ENCODE data around the gene NEMP1.
"Not testable (repeated sequence)": the region's sequence is repeated elsewhere in the genome, so short reads cannot be mapped to it uniquely, and the experiment has no call there.

NEMP1 gene, protein sequence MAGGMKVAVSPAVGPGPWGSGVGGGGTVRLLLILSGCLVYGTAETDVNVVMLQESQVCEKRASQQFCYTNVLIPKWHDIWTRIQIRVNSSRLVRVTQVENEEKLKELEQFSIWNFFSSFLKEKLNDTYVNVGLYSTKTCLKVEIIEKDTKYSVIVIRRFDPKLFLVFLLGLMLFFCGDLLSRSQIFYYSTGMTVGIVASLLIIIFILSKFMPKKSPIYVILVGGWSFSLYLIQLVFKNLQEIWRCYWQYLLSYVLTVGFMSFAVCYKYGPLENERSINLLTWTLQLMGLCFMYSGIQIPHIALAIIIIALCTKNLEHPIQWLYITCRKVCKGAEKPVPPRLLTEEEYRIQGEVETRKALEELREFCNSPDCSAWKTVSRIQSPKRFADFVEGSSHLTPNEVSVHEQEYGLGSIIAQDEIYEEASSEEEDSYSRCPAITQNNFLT

DNA sequence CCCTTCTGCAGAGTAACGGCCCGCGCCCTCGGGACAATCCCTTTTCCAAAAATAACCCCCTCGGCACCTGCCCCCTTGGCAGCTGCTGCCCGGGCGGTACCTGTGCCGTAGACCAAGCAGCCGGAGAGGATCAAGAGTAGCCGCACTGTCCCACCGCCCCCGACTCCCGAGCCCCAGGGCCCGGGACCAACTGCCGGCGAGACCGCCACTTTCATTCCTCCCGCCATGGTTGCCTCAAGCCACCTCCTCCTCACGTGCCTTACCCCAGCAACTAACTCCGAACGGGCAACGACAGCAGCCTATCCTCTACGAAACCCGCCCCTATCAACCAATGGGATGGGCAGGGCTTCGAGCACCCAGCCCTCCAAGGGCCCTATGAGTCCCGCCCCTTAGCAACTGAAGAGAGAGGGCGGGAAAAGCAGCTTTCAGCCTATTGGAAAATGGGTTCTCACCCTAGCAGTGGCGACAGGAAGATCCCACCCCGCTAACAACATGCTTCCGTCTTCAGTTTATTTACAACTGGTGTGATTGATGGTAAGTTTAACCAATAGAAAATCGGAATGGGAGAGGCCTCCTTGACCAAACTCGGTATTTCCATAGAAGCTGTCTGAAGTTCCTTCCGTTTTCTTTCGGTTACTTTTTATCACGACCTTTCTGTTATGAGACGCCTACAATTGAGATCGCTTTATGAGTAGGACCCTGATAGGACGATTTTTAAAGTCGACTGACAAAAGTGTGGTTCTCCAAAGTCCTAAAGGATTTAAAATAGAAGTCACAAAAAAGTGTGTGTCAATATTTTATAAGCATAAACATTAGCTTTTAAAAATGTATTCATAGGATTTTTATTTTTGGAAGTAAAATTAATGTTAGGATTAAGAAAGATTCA, at the start of gene NEMP1:
TSS of gene NEMP1 (minus strand) at position 273 of the 886 bp plus-strand sequence. CDS start at position 227, 46 bp downstream.
- peak; percentile 98 for DNase-seq

DNA sequence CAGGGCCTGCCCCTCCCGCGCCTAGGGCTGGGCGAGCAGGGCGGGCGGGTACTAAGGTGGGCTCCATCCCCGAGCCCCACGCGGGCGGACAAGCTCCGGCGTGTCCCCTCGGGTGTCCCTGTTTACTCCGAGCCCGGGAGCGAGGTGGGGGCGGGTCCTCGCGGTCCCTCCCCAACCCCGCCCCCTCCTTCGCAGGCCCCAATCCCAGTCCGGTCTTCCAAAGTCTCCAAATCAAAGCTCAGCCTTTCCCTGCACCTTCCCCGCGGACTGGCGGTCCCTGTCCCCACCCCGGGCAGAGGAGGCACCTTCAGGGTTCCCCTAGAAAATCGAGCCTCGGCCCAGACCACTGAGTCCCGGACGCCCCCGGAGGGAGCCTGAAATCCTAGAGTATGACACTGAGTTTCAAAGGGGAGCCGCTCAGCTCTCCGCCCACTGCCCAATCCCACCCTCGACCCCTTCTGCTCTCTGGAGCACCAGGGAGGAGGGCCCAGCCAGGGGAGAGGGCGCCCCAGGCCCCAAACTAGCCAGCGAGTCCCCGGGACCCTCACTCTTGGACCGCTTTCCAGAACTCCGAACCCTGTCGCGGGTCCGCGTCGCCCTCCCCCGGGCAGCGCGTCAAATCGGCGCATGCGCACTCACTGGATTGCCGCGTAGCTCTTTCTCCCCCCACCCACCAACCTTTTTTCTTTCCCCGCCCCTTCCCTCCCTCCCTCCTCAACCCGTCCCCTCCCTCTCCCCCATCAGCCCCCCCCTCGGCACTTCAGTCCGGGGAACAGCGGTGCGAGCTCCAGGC, 49.3 kb upstream of the NEMP1 start, which contains the start of gene LRP1:
TSS of gene LRP1 (plus strand) at position 758 of the 793 bp plus-strand sequence. CDS start 482 bp downstream, outside the sequence.
- DNase-seq: peak; percentile 66

DNA sequence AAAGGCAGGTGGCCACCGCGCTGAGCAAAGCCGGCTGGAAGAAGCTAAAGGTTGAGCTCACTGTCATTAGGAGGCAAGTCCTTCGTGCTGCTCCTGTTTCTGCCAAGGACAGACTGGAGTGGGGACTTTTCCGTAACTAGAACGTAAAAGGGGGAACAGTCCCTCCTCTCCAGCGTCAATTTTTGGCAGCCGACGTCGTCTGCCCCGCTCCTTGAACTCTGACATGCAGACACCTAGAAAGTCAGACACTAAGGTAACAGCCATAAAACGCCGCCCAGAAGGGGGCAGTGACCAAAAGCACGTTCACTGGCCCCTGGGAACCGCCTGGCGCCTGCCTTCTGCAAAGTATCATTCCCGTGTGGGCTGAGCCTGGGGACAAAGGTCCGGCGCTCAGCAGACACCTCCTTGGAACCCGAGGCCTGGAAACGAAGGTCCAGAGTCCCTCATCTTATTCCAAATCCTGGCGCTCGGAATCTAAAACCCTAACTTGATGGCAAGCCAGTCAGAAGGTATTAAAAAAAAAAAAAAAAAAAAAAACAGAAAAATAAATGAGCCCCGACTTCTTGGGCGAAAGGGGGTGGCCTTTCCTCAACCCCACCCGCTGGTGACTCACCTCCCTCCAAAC, 48.6 kb upstream of the NEMP1 start:
- peak; percentile 36 for DNase-seq

DNA sequence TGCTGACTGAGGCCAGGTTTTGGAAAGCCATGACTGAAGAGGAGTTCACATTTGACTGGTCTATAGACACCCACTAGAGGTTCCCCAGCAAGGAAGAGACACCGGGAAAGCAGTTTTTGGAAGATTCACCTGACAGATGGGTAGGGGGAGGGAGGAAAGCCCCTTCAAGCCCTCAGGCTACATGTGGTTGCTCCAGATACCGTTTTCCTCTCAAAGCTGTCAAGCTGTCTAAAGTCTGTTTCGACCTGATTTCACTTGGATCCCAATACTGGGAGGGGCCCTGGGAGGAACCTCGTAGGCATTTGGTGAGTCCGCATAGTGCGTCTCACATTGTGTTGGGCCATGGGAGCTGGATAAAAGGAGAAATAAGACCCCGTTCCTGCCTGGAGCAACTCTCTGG, 48.0 kb upstream of the NEMP1 start:
- no peak for DNase-seq

DNA sequence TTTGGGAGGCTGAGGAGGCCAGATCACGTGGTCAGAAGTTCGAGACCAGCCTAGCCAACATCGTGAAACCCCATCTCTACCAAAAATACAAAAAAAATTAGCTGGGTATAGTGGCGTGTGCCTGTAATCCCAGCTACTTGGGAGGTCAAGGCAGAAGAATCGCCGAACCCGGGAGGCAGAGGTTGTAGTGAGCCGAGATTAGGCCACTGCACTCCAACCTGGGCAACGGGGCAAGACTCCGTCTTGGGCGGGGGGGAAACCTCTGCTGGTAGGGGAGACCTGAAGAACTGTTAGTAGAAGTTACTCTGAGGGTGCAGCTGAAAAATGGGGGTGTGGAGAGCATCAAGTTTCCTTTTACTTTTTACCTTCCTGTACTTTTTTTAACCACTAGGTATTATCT, 47.5 kb upstream of the NEMP1 start:
- DNase-seq: no peak

DNA sequence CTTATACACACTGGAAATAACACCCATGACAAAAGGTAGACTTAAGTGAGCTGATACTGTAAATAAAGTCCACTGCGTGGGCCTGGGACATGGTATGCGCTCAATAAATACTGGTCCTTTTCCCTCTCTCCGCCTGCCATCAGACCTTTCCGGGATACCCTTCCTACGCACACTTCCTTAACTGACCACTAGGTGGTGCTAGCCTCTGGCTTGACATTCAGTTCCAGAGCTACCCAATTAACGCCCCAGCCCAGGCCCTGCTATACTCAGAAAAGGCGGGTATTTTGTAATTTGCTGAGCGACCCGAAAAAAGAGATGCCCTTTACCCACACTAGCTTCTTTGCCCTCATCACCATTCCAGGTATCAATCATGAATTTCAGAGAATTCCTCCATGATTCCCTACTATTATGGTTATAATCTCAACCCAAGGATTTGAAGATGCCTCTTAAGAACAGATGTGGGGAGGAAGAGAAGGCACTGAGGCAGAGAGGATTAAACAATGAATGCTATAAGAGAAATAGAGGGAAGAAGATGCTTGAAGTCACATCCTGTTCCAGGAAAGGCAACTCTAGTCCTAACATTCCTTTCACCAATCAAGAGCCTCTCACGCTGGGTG, 45.8 kb upstream of the NEMP1 start:
- peak; percentile 75 for DNase-seq

DNA sequence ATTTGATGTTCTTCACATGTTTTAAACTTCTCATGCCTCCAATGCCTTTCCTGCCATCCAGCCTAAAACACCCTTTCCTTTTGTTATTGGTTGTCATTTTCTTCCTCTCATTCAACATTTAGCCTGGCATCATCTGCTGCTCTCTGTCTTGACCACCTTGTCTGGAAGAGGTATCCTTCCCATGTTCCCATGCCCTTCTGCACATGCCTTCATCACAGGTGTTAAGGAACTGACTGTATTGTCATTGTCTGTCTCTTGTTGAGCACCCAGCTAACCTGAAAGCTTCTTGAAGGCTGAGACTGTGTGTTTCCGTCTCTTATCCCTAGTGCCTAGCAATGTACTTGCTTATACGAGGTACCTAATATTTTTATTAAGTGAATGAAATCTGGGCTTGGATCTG, 45.2 kb upstream of the NEMP1 start:
- no peak for DNase-seq

DNA sequence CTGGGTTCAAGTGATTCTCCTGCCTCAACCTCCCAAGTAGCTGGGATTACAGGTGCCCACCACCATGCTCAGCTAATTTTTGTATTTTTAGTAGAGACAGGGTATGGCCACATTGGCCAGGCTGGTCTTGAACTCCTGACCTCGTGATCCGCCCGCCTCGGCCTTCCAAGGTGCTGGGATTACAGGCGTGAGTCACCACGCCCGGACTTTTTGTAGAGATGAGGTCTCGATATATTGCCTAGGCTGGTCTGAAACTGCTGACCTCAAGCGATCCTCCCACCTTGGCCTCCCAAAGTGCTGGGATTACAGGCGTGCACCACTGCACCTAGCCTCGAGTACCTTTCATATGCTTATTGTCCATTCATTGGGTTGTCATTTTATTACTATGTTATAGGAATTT, 42.1 kb upstream of the NEMP1 start:
- not testable (repeated sequence) for DNase-seq

DNA sequence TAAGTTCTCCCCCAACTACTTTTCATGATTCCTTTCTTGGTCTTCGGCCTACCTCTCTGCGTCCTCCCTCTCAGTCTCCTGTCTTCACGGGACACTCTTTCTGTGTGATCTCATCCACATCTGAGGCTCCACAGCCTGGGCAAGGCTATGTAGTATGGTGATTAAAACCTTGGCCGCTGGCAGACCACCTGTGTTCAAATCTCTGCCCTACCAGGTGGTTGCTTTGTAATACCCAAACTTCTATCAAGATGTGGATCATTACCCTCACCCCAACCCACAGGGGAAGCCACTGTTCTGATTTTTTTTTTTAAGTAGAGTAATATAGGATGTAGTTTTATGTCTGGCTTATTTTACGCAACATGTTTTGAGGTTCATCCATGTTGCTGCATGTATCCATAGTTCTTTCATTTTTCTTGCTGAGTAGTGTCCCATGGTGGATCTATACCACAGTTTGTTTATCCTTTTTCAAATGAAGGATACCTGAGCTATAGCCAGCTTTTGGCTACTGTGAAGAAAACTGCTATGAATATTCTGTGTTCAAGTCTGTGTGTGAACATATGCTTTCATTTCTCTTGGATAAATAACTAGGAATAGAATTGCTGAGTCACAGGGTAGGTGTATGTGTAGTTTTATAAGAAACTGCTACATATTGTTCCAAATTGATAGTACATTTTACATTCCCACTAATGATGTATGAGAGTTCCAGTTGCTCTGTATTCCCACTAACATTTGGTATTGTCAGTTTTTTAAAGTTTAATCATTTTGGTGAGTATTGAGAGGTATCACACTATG, 40.9 kb upstream of the NEMP1 start:
- no peak for DNase-seq

DNA sequence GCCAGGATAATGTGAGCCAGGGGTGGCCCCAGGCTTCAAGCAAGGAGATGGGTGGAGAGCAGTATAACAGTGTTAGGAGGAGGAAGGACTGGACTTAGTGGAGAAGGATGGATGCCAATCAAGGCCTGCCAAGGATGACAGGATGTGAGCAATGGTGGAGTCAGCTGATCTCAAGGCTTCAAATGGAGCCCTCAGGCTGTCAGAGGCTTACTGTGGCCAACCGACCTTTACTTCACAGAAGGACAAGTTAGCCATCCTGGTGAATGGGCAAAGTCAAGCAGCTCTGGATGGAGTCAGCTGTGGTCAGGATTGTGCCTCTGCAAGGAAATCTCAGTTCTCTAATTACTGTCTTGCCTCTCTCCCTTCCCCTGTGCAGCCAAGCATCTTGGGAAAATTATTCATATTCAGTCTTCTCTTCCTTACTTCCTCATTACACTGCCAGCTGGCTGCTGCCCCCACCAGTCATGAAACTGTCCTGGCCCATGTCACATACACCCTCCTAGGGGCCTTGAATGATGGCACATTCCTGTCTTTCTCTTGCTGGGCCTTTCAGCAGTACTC, 40.2 kb upstream of the NEMP1 start:
- DNase-seq: no peak

DNA sequence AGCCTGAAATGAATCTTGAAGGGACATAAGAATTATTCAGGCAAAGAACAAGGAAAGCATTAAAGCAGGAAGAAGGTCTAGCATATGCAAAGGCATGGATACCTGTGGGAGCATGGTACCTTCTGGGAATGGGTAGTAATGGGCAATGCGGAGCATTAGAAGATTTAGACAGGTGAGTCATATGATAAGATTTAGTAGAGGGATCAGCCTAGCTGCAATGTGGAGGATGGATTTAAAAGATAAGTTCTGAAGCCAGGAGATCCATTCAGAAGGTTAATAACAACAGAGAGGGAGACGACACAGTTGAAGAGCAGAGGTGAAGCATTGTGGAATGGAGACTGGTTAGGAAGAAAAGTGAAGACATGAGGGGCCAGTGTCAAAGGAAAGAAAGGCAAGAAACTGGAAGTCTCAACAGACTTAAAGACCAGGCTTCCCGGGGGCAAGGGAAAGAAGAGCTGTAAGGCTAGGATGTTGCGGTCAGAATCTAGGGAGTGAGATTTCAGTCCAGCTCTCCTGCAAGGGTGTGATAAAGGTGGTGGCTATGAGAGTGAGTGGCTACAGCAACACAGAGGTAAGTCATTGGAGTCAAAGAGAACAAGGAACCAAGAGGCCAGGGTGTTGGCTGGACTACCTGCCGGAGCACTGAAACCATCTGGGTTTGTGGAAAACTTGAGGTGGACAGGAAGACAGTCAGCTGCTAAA, 38.1 kb upstream of the NEMP1 start:
- DNase-seq: no peak

DNA sequence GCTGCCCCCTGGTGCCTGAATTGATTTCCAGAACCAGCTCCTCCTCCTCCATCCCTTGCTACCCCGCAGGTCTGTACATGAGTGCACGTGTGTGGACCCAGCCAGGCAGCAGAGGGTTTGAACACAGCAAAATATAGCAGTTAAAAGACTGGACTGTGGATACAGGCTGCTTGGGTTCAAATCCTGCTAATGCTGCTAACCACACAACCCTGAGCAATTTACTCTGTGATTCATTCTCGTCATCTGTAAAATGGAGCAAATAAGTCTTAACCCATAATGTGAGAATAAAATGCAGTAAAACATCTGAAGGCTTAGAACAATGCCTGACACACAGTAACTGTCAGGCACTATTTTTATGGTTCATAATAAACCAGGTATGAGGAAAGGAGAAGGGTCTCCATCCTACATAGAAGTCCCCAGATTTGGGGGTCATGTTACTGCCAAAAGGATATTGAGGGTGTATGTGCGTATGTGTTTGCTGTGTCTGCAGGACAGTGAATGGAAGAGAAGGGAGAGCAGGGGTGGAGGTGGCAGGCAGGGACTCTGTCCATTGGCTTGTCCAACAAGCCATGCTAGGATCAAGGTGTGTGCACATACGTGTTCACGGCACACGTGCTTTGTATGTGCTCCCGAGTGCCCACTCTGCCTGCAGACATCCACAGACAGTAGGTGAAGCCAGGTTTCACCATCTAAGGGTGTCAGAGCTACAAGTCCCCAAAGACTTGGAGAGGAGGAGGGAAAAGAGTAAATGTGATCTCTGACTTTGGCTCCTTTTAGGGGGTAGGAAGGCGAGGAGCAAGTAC, 34.1 kb upstream of the NEMP1 start:
- DNase-seq: no peak

DNA sequence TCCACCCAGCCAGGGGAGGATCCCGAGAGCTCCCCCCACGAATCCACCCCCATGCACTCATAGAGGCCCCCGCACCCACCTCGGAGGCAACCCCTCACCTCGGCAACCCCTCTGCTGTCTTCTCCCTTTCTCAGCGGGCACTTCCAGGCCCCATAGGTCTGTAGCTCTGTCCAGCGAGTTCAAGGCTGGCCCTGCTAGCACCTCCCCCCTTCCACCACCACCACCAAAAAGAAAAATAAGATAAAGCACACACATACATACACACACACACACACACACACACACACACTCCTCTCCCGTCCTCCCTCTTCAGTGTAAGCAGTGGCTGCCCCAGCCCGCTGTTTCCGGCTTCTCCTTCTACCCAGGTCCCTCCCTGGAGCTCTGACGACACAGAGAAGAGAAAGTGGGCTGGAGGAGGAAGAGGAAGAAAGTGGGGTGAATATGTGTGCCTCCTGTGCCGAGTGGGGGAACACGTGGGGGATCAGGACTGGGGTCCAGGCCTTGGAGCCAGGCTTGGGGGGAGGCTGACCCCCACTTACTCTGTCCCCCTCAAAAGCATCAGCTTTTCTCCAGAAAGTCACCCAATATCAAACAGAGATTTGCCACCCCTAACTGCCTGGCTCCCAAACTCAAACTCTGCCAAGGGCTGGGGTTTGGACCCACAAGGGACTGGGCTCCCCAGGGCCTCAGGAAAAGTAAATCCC, 32.6 kb upstream of the NEMP1 start, which contains the start of gene STAT6:
TSS of gene STAT6 (minus strand) at position 332 of the 704 bp plus-strand sequence. CDS start 3,084 bp downstream, outside the sequence.
- peak; percentile 82 for DNase-seq

DNA sequence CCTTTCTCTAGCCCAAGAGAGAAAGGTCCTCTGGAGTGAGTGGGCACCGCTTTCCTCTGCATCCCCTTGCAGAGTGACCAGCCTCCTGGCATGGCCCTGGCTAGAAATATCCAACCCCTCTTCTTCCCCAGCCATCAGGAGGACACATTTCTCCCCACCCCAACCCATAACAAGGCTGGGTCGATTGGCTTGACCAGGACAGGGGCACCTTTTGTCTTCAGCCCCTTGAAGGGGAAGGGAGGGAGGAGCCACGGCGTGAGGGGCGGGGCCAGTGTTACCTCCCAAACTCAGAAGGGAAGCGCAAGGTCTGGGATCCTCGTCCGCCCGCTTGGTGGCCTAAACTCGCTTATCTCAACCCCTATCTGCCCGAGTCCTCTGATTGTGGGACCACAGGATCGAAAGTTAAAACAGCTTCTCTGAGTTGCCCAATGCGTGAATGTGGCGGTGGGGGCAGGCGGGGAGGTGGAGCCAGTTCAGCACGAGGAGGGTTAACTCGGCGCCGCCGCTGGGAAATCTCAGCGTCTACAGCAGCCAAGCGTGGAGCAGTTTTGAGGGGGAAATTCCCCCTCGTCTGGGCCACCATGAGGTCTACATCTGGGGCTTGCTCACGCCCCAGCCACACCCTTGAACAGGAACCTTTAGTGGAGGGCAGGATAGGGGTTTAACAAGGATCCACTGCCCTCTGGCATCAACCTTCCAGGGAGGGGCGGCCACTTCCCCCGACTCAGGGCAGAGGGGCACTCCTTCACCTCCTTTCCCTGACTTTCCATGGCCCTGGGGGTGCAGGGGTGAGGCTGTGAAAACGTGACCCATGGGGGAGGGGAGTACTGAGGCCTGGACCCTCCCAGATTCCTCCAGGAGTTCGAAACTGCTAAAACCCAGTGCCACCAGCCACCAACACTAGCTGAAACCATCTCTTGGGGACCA, 31.8 kb upstream of the NEMP1 start:
- peak; percentile 83 for DNase-seq

DNA sequence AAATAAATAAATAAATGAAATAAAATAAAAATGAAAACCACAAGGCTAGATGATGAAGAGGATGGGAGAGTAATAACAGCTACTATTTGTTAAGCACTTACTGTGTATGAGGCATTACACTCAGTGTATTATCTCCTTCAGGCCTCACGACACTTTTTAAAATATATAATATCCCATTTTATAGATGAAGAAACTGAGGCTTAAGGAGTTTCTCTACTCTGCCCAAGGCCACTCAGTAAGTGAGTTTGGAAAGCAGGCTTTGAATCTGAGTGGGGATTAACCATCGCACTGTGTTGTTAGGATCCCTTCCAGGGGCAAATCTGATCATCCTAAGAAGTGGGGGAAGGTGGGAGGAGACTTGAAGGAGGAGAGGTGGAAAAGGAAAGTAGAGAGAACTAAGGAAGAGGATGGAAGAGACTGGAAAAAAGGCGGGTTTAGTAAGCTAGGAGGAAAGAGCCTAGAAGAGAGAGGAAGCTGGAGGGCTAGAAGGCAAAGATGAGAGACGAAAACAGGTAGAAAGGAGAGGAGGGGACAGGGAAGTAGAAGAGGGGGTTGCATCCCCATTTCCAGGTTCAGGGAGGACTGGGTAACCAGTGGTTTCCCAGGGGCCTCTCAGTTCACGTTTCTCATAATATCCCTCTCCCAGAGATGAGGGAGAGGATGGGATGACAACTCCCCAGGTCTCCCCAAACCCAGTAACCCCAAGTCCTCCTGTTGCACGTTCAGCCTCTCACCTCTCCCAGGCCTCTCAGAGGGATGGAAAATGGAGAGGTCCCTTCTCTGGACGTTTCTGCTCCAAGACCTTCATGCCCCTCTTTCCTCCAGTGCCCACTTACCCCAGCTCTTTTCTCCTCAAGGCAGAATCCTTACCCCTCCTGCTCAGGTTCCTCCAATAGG, 30.9 kb upstream of the NEMP1 start:
- DNase-seq: no peak
